LNCAP (cell line): ENCODE data around the gene HSPA1B.

Experiments
- CTCF ChIP-seq: fragments of 450-650 bp; IDR thresholded peaks from 2 replicates; pipeline ENCODE4 v1.5.1; 2017; ENCODE audit warnings: mild to moderate bottlenecking

The HSPA1B gene

GRCh38 chr6:31851485-31851832 lies 23.9 kb downstream of the HSPA1B start:
- no peak for TF ChIP-seq CTCF

DNA sequence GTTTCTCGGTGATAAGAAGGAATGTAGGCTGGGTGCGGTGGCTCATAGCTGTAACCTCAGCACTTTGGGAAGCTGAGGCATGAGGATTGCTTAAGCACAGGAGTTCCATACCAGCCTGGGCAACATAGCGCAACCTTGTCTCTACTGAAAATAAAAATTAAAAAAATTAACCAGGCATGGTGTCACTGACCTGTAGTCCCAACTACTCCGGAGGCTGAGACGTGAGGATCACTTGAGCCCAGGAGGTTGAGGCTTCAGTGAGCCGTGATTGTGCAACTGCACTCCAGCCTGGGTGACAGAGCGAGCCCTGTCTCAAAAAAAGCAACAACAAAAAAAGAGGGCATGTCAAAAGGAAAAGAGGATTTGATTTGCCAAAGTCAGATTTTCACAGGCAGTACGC lies 31.2 kb downstream of the HSPA1B start:
- TF ChIP-seq CTCF: no peak

GRCh38 chr6:31859923-31860322 lies 32.4 kb downstream of the HSPA1B start:
- no peak for TF ChIP-seq CTCF

DNA sequence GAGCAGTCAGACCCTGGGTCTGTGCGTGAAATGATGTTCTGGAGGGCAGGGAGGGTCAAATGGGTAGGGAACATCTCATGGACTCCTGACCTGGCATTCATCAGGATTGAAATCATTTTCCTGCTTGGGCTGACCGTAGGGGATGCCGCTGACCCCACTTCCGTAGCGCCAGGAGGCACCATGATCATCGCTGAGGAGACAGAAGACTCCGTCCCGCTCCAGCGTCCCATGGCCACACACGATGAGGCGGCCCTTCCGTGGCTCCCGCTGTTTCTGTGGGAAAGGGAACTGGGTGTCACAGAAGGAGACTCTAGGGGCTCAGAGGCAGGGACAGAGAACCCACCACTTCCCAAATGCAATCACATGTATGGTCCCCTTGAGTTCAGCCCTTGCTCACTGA lies 32.8 kb downstream of the HSPA1B start:
- TF ChIP-seq CTCF: no peak

- no peak for TF ChIP-seq CTCF
Observed at GRCh38 chr6:31861150-31861549, 33.6 kb downstream of the HSPA1B start.

- no peak for TF ChIP-seq CTCF
Observed at GRCh38 chr6:31861919-31862343, 34.4 kb downstream of the HSPA1B start.

- no peak for TF ChIP-seq CTCF
Observed at GRCh38 chr6:31862344-31863235, 35.1 kb downstream of the HSPA1B start, which contains the start of gene NEU1. NEU1 (minus strand) TSS chr6:31862821; CDS start chr6:31862776, 45 bp downstream.
